ENCODE data around the gene PDZD8. TPM values are rescaled to one million over a fixed set of nuclear protein-coding genes. Genes with fewer than 3 reads are reported as not detected.
"Not testable (repeated sequence)": the region's sequence is repeated elsewhere in the genome, so short reads cannot be mapped to it uniquely, and the experiment has no call there.

The PDZD8 gene
- total and polyA plus RNA-seq, 2 donors from 2014 or later, result 7.4 to 41.9 TPM

DNA sequence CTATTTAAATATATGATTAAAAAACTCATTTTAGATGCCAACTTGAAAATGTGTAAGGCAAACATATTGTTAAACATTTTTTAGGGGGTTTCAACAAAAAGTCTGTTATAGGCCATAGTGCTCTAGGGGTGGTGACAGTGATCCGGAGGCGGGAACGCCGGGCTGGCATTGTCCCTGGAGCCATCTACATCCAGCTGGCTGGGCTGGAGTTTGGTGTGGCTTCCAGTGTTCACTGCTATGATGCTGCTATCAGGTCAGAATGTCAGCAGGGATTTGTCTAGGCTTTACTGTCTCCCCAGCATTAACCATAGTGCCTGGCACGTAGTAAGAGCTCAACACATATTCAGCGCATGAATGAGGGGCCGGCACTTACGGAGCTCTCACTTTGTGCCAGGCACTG lies 136.2 kb downstream of the PDZD8 start:
- intact Hi-C loops (cut with DNase I), result no loop called here
- H3K4me1 ChIP-seq (ENCODE audit: control insufficient read depth in 2 of 3, insufficient read depth in 2 of 3, low read depth in 1 of 3, low read length in 3 of 3), result no peaks in the 10 kb centered on the region
- H3K9ac ChIP-seq (ENCODE audit: low read length in 3 of 3), result no peak overlapping the region
- H3K27ac ChIP-seq (ENCODE audit: low read depth in 2 of 2, low read length in 2 of 2), result no peak overlapping the region
- FAIRE-seq, result no peak
- no peaks in the 10 kb centered on the region for H3K36me3 ChIP-seq (ENCODE audit: control insufficient read depth in 2 of 3, insufficient read depth in 3 of 3, low read length in 3 of 3)
- DNase-seq, result peak in 1 of 5 donors; percentile 39
- no peaks in the 10 kb centered on the region for H3K9me3 ChIP-seq (ENCODE audit: control insufficient read depth in 2 of 3, insufficient read depth in 1 of 3, low read length in 3 of 3)
- no peak overlapping the region for H3K4me3 ChIP-seq (ENCODE audit: low read length in 3 of 3)
- TF ChIP-seq, protein P1, sequence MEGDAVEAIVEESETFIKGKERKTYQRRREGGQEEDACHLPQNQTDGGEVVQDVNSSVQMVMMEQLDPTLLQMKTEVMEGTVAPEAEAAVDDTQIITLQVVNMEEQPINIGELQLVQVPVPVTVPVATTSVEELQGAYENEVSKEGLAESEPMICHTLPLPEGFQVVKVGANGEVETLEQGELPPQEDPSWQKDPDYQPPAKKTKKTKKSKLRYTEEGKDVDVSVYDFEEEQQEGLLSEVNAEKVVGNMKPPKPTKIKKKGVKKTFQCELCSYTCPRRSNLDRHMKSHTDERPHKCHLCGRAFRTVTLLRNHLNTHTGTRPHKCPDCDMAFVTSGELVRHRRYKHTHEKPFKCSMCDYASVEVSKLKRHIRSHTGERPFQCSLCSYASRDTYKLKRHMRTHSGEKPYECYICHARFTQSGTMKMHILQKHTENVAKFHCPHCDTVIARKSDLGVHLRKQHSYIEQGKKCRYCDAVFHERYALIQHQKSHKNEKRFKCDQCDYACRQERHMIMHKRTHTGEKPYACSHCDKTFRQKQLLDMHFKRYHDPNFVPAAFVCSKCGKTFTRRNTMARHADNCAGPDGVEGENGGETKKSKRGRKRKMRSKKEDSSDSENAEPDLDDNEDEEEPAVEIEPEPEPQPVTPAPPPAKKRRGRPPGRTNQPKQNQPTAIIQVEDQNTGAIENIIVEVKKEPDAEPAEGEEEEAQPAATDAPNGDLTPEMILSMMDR (IDR thresholded peaks at IDR 0.05; ENCODE audit: borderline replicate concordance, extremely low read depth, insufficient read depth), result no peak
- H3K27me3 ChIP-seq (ENCODE audit: control insufficient read depth, insufficient read depth, low read length), result peaks cover 6% of the 10 kb centered on the region

DNA sequence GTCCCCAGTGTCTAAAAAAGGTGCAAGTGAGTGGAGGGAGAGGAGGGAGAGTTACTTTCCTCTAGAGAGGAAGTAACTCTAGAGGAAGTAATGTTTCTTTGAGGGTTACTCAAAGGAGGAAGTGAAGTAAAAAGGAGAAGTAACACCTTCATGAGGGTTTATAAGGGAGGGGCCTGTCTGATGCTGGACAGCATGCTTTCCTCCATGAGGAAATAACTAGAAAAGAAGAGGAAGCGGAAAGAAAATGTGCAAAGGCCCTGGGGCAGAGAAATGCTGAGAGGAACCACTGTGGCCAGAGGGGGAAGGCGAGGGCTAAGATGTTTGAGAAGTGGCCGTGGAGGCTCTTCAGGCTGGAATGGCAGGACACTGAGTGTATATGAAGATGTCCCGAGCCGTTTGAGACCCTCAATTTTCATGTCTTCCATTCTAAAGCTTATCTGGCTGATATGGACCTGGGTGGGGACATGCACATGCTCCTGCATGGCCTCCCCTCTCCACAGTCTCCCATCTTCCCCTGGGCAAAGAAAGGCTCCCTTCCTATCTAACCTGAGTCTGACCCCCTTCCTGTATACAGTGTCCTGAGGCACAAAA lies 137.7 kb downstream of the PDZD8 start:
- H3K27ac ChIP-seq (ENCODE audit: low read depth in 2 of 2, low read length in 2 of 2), result no peak overlapping the region
- peak in 1 of 5 donors; percentile 32 for DNase-seq
- no peaks in the 10 kb centered on the region for H3K36me3 ChIP-seq (ENCODE audit: control insufficient read depth in 2 of 3, insufficient read depth in 3 of 3, low read length in 3 of 3)
- no peaks in the 10 kb centered on the region for H3K4me1 ChIP-seq (ENCODE audit: control insufficient read depth in 2 of 3, insufficient read depth in 2 of 3, low read depth in 1 of 3, low read length in 3 of 3)
- H3K9ac ChIP-seq (ENCODE audit: low read length in 3 of 3), result no peak overlapping the region
- H3K9me3 ChIP-seq (ENCODE audit: control insufficient read depth in 2 of 3, insufficient read depth in 1 of 3, low read length in 3 of 3), result no peaks in the 10 kb centered on the region
- no peak overlapping the region for H3K4me3 ChIP-seq (ENCODE audit: low read length in 3 of 3)
- intact Hi-C loops (cut with DNase I), result no loop called here
- FAIRE-seq, result no peak
- peaks cover 6% of the 10 kb centered on the region for H3K27me3 ChIP-seq (ENCODE audit: control insufficient read depth, insufficient read depth, low read length)
- TF ChIP-seq, protein P1 (IDR thresholded peaks at IDR 0.05; ENCODE audit: borderline replicate concordance, extremely low read depth, insufficient read depth), result no peak

DNA sequence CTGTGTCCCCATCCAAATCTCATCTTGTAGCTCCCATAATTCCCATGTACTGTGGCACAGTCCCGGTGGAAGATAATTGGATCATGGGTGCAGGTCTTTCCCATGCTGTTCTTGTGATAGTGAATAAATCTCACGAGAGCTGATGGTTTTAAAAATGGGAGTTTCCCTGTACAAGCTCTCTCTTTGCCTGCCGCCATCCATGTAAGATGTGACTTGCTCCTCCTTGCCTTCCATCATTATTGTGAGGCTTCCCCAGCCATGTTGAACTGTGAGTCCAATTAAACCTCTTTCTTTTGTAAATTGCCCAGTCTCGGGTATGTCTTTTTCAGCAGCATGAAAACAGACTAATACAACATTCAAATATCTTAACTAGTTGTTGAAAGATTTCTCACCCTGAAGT lies 145.1 kb downstream of the PDZD8 start:
- H3K36me3 ChIP-seq (ENCODE audit: control insufficient read depth in 2 of 3, insufficient read depth in 3 of 3, low read length in 3 of 3); DNase-seq; H3K9me3 ChIP-seq (ENCODE audit: control insufficient read depth in 2 of 3, insufficient read depth in 1 of 3, low read length in 3 of 3); H3K27ac ChIP-seq (ENCODE audit: low read depth in 2 of 2, low read length in 2 of 2); H3K4me3 ChIP-seq (ENCODE audit: low read length in 3 of 3); H3K27me3 ChIP-seq (ENCODE audit: control insufficient read depth, insufficient read depth, low read length); intact Hi-C loops (cut with DNase I); H3K4me1 ChIP-seq (ENCODE audit: control insufficient read depth in 2 of 3, insufficient read depth in 2 of 3, low read depth in 1 of 3, low read length in 3 of 3); FAIRE-seq; H3K9ac ChIP-seq (ENCODE audit: low read length in 3 of 3): not testable (repeated sequence)

DNA sequence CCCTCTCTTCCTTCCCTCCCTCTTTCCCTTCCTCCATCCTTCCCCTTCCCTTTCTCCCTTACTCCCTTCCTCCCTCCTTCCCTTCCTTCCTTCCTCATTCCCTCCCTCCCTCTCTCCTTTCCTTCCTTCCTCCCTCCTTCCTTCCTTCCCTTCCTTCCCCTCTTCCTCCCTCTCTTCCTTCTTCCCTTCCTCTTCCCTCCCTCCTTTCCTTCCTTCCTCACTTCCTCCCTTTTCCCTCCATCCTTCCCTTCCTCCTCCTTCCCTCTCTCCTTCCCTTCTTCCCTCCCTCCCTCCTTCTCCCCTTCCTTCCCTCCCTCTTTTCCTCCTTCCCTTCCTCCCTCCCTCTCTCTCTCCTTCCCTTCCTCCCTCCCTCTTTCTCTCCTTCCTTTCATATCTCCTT lies 147.0 kb downstream of the PDZD8 start:
- Histone ChIP-seq H3K4me3 (ENCODE audit: low read length in 3 of 3) (no peak overlapping the region), H3K27ac (ENCODE audit: low read depth in 2 of 2, low read length in 2 of 2) (no peak overlapping the region), H3K9ac (ENCODE audit: low read length in 3 of 3) (no peak overlapping the region), H3K9me3 (ENCODE audit: control insufficient read depth in 2 of 3, insufficient read depth in 1 of 3, low read length in 3 of 3) (no peaks in the 10 kb centered on the region), H3K27me3 (ENCODE audit: control insufficient read depth, insufficient read depth, low read length) (no peaks in the 10 kb centered on the region), H3K4me1 (ENCODE audit: control insufficient read depth in 2 of 3, insufficient read depth in 2 of 3, low read depth in 1 of 3, low read length in 3 of 3) (no peaks in the 10 kb centered on the region), H3K36me3 (ENCODE audit: control insufficient read depth in 2 of 3, insufficient read depth in 3 of 3, low read length in 3 of 3) (no peaks in the 10 kb centered on the region)
- TF ChIP-seq, protein P1 (IDR thresholded peaks at IDR 0.05; ENCODE audit: borderline replicate concordance, extremely low read depth, insufficient read depth), result no peak
- no peak for FAIRE-seq
- intact Hi-C loops (cut with DNase I), result no loop called here
- DNase-seq, result no peak

Other genes starting within 250 kb of the PDZD8 start
- gene VAX1, start 237.2 kb downstream of the PDZD8 start, total RNA-seq, result not detected
- gene VAX1, start 237.2 kb downstream of the PDZD8 start, polyA plus RNA-seq (ENCODE audit: insufficient read depth, low read depth, low replicate concordance), result not detected
- not detected for gene KCNK18, start 178.0 kb downstream of the PDZD8 start, total RNA-seq
- not detected for gene KCNK18, start 178.0 kb downstream of the PDZD8 start, polyA plus RNA-seq (ENCODE audit: insufficient read depth, low read depth, low replicate concordance)
- 4.6 TPM for gene SLC18A2, start 134.3 kb downstream of the PDZD8 start, total RNA-seq
- gene SLC18A2, start 134.3 kb downstream of the PDZD8 start, polyA plus RNA-seq (ENCODE audit: insufficient read depth, low read depth, low replicate concordance), result 0.15 TPM
- gene EMX2, start 167.3 kb upstream of the PDZD8 start, total RNA-seq, result 82.8 TPM
- 44.9 TPM for gene EMX2, start 167.3 kb upstream of the PDZD8 start, polyA plus RNA-seq (ENCODE audit: insufficient read depth, low read depth, low replicate concordance)

Measured in kidney (tissue), 14 donors.